CMK (cell line): ENCODE measurements around the gene FAM24A.

Experiments
- DNase-seq: peaks from one replicate; pipeline ENCODE4 v3.0.0-alpha.2; 2010; ENCODE audit warnings: low read depth

The FAM24A gene

GRCh38 chr10:122931088-122931906 is 20.9 kb downstream of the FAM24A start:
- DNase-seq, result peak; percentile 32

GRCh38 chr10:122939133-122939855 is 28.9 kb downstream of the FAM24A start:
- DNase-seq, result no peak

GRCh38 chr10:122939856-122940543 is 29.6 kb downstream of the FAM24A start:
- DNase-seq, result no peak

GRCh38 chr10:122949296-122949695 is 38.9 kb downstream of the FAM24A start:
- DNase-seq, result no peak

GRCh38 chr10:122953902-122954730 is 43.7 kb downstream of the FAM24A start, which contains the start of gene C10orf88:
Gene C10orf88, minus strand, starts transcription at chr10:122954227. Its CDS starts 49 bp downstream, at chr10:122954178.
- peak; percentile 95 for DNase-seq

GRCh38 chr10:122954731-122955050 is 44.3 kb downstream of the FAM24A start:
- DNase-seq, result no peak

- no peak for DNase-seq
These were observed 45.5 kb downstream of the FAM24A start for GRCh38 chr10:122955892-122956291.

GRCh38 chr10:122957474-122957873 is 47.1 kb downstream of the FAM24A start:
- no peak for DNase-seq

GRCh38 chr10:122962405-122962804 is 52.0 kb downstream of the FAM24A start:
- no peak for DNase-seq
